Lower lobe of right lung (tissue), 2 donors: ENCODE results near the gene IFIT3. TPM values are rescaled to one million over a fixed set of nuclear protein-coding genes. Genes with fewer than 3 reads are reported as not detected.
"Not testable (repeated sequence)": the region's sequence is repeated elsewhere in the genome, so short reads cannot be mapped to it uniquely, and the experiment has no call there.

Source experiments
- ATAC-seq, 2 donors: fragments of 200-7000 bp; cut with Tn5 transposase; one replicate each; pipeline ENCODE4 v1.9.1; 2020 to 2022; ENCODE audit warnings: mild to moderate bottlenecking in 2 of 2, moderate library complexity in 2 of 2
- DNase-seq: peaks from one replicate; pipeline ENCODE4 v3.0.0-alpha.2; 2020
- H3K27ac ChIP-seq: fragments of 200-600 bp; one replicate; pipeline ENCODE4 v1.8.0; 2022
- H3K27me3 ChIP-seq: fragments of 200-600 bp; one replicate; pipeline ENCODE4 v1.8.0; 2022; ENCODE audit warnings: low read depth
- H3K36me3 ChIP-seq: fragments of 200-600 bp; one replicate; pipeline ENCODE4 v1.8.0; 2022; ENCODE audit warnings: mild to moderate bottlenecking
- H3K4me1 ChIP-seq: fragments of 200-600 bp; one replicate; pipeline ENCODE4 v1.8.0; 2022
- H3K4me3 ChIP-seq: fragments of 200-600 bp; one replicate; pipeline ENCODE4 v1.8.0; 2022; ENCODE audit warnings: mild to moderate bottlenecking
- H3K9me3 ChIP-seq: fragments of 200-600 bp; one replicate; pipeline ENCODE4 v1.8.0; 2022
- intact Hi-C: fragments of 100-400 bp; cut with DNase I; formaldehyde crosslinking; loops from one replicate; pipeline ENCODE4 v1.11.0; 2022
- total RNA-seq: library from RNA; stranded (reverse); fragmentation: NEBNext Ultra II Directional; extraction: Animal tissue kit (Norgen Biotek cat#: 25700); gene quantifications from one replicate; pipeline ENCODE4 v1.2.1, GENCODE V29; 2021
- TF ChIP-seq, protein P1 (sequence below): fragments of 200-600 bp; IDR thresholded peaks from one replicate; pipeline ENCODE4 v1.8.0; 2022; ENCODE audit warnings: antibody characterized with exemption, mild to moderate bottlenecking
- donor health status: DM: no; HTN: yes; CAD: no; lungs with severe emphysema.

Gene IFIT3
- total RNA-seq, 1 donor from 2014 or later, result 117 TPM

DNA sequence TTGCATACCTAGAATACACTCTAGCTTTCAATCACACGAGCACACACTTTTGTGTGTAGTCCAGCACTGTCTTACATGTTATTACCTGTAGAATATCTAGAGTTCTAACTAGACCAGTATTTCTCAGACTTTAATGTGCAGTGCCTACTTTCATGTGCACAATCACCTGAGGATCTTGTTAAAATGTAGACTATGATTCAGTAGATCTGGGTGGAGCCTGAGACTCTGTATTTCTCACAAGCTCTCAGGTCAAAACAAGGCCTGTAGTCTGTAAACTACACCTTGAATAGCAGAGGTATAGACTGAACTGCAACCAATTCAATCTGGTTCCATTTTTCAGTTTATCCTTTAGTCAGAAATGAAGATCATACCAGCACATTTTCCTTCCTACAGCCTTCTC is 14.8 kb upstream of the IFIT3 start:
- Histone ChIP-seq H3K9me3 (no peaks in the 10 kb centered on the region), H3K27me3 (no peaks in the 10 kb centered on the region), H3K36me3 (peaks cover 13% of the 10 kb centered on the region), H3K27ac (no peak overlapping the region), H3K4me3 (no peak overlapping the region), H3K4me1 (no peaks in the 10 kb centered on the region)
- DNase-seq, result no peak
- ATAC-seq, result no peak
- TF ChIP-seq, protein P1, sequence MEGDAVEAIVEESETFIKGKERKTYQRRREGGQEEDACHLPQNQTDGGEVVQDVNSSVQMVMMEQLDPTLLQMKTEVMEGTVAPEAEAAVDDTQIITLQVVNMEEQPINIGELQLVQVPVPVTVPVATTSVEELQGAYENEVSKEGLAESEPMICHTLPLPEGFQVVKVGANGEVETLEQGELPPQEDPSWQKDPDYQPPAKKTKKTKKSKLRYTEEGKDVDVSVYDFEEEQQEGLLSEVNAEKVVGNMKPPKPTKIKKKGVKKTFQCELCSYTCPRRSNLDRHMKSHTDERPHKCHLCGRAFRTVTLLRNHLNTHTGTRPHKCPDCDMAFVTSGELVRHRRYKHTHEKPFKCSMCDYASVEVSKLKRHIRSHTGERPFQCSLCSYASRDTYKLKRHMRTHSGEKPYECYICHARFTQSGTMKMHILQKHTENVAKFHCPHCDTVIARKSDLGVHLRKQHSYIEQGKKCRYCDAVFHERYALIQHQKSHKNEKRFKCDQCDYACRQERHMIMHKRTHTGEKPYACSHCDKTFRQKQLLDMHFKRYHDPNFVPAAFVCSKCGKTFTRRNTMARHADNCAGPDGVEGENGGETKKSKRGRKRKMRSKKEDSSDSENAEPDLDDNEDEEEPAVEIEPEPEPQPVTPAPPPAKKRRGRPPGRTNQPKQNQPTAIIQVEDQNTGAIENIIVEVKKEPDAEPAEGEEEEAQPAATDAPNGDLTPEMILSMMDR, result no peak
- intact Hi-C loops, result no loop called here

DNA sequence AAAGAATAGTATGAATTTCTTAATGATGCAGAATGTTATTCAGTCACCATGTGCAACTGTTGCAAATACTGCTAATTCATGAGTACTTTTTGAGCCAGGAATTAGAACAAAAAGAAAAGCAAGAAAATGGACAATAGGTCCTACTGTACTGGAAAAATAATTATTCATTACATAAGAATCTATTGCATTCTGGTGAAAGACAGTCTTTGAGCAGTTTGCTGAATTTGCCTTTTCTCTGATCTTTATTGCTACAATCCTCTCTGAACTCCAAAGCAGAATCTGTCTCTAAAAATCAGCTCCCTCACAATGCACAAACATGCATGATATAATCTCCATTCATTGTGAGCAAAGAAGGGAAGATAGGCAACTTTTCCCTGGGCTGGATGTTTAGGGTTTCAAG is 13.1 kb upstream of the IFIT3 start:
- Histone ChIP-seq H3K36me3 (no peaks in the 10 kb centered on the region), H3K4me1 (no peaks in the 10 kb centered on the region), H3K4me3 (no peak overlapping the region), H3K27me3 (no peaks in the 10 kb centered on the region), H3K27ac (no peak overlapping the region), H3K9me3 (no peaks in the 10 kb centered on the region)
- TF ChIP-seq, protein P1, result no peak
- intact Hi-C loops, result no loop called here
- DNase-seq (no peak), ATAC-seq (no peak)

DNA sequence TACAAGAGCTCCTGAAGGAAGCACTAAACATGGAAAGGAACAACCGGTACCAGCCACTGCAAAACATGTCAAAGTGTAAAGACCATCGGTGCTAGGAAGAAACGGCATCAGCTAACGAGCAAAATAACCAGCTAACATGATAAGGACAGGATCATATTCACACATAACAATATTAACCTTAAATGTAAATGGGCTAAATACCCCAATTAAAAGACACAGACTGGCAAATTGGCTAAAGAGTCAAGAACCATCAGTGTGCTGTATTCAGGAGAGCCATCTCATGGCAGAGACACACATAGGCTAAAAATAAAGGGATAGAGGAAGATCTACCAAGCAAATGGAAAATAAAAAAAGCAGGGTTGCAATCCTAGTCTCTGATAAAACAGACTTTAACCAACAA is 9.8 kb upstream of the IFIT3 start:
- H3K36me3 ChIP-seq, H3K27ac ChIP-seq, H3K4me3 ChIP-seq, H3K27me3 ChIP-seq, DNase-seq, intact Hi-C loops, ATAC-seq, H3K4me1 ChIP-seq, H3K9me3 ChIP-seq: not testable (repeated sequence)

DNA sequence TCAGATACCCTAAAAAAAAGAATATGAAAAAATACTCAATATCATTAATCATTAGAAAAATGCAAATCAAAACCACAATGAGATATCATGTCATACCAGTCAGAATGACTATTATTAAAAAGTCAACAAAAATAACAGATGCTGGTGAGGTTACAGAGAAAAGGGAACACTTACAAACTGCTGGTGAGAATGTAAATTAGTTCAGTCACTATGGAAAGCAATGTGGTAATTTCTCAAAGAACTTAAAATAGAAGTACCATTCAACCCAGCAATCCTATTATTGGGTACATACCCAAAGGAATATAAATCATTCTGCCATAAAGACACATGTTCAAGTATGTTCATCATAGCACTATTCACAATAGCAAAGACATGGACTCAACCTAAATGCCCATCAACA is 2.7 kb upstream of the IFIT3 start:
- ATAC-seq, H3K36me3 ChIP-seq, intact Hi-C loops, DNase-seq, H3K4me3 ChIP-seq, H3K27ac ChIP-seq, H3K9me3 ChIP-seq, H3K27me3 ChIP-seq: not testable (repeated sequence)
- H3K4me1 ChIP-seq, result peaks cover 31% of the 10 kb centered on the region

DNA sequence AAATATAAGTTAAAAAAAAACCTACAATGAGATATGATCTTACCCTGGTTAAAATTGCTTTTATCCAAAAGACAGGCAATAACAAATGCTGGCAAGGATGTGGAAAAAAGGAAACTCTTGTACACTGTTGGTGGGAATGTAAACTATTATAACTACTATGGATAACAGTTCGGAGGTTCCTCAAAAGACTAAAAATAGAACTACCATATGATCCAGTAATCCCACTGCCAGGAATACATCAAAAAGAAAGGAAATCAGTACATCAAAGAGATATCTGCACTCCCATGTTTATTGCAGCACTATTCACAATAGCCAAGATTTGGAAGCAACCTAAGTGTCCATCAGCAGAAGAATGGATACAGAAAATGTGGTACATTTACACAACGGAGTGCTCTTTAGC is 1.9 kb upstream of the IFIT3 start:
- H3K27ac ChIP-seq, H3K9me3 ChIP-seq, ATAC-seq, H3K36me3 ChIP-seq, H3K27me3 ChIP-seq, intact Hi-C loops, DNase-seq, H3K4me3 ChIP-seq: not testable (repeated sequence)
- peaks cover 39% of the 10 kb centered on the region for H3K4me1 ChIP-seq

DNA sequence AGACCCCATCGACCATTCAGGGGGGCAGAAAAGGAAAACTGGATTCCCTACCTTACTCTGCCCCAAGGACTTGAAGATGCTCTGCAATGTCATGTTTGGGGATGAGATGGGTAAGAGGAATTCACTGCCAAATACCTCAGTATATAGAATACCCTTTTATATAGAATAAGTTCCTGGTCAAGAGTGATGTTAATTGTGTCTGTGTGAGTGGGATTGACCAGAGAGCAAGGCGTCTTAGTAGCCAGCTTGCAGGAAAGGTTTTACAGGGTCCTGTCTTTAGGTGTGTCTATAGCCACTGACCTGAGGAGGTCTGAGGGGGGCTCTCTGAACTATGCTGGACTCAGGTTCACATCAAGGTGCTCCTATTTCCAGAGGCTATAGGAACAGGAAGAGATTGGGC is 1.4 kb downstream of the IFIT3 start:
- no peaks in the 10 kb centered on the region for H3K27me3 ChIP-seq
- intact Hi-C loops, result no loop called here
- DNase-seq (no peak), ATAC-seq (no peak)
- peaks cover 66% of the 10 kb centered on the region for H3K4me1 ChIP-seq
- peak overlapping the region; percentile 55 for H3K4me3 ChIP-seq
- peak overlapping the region; percentile 88 for H3K27ac ChIP-seq
- TF ChIP-seq, protein P1, result no peak
- no peaks in the 10 kb centered on the region for H3K36me3 ChIP-seq
- H3K9me3 ChIP-seq, result no peaks in the 10 kb centered on the region

DNA sequence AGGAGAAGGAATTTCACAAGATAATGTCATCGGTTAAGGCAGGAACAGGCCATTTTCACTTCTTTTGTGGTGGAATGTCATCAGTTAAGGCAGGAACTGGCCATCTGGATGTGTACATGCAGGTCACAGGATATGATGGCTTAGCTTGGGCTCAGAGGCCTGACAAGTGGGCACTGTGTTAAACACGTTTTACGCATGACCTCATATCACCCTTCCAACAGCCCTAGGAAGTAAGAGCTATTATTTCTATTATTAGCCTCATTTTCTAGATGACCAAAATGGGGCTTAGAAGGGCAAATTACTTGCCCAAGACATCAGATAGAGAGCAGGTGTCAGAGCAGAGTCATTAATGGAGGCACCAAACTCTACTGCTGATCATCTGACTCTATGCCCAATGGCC is 2.2 kb downstream of the IFIT3 start:
- H3K9me3 ChIP-seq, ATAC-seq, DNase-seq, intact Hi-C loops, H3K36me3 ChIP-seq, H3K27me3 ChIP-seq: not testable (repeated sequence)
- peak overlapping the region; percentile 25 for H3K27ac ChIP-seq
- H3K4me3 ChIP-seq, result peak overlapping the region; percentile 55
- H3K4me1 ChIP-seq, result peaks cover 75% of the 10 kb centered on the region

DNA sequence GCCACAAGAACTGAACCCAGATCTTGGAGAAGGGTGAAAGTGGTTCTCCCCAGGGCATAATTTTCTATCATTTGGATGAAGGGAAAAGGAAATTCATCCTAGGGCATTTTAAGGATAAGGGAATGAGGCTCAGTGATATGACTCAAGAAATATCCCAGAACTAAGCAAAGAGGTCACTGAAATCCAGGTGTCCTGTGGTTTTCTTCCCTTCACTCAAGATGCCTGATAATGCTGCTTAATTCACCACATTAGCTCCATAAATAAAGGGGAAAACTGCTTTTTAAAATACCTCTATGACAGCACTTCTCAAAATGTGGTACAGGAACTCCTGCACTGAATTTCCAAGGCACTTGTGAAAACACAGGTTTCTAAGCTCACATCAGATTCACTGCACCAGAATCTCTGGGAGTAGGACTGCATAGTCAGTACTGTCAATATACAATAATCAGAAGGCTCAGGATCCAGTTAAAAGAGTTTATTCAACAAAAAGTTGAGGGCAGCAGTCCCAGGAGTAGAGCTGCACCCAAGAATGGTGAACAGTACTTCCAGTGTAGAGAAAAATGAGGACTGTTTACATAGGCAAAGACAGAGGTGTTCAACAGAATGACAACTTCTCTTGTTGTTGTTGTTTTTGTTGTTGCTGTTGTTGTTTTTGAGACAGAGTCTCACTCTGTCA is 2.9 kb downstream of the IFIT3 start:
- peak overlapping the region; percentile 55 for H3K4me3 ChIP-seq
- no peak for ATAC-seq
- no peaks in the 10 kb centered on the region for H3K27me3 ChIP-seq
- no peaks in the 10 kb centered on the region for H3K9me3 ChIP-seq
- no peak for DNase-seq
- H3K36me3 ChIP-seq, result no peaks in the 10 kb centered on the region
- TF ChIP-seq, protein P1, result no peak
- intact Hi-C loops, result no loop called here
- H3K4me1 ChIP-seq, result peaks cover 82% of the 10 kb centered on the region
- peak overlapping the region; percentile 2 for H3K27ac ChIP-seq

DNA sequence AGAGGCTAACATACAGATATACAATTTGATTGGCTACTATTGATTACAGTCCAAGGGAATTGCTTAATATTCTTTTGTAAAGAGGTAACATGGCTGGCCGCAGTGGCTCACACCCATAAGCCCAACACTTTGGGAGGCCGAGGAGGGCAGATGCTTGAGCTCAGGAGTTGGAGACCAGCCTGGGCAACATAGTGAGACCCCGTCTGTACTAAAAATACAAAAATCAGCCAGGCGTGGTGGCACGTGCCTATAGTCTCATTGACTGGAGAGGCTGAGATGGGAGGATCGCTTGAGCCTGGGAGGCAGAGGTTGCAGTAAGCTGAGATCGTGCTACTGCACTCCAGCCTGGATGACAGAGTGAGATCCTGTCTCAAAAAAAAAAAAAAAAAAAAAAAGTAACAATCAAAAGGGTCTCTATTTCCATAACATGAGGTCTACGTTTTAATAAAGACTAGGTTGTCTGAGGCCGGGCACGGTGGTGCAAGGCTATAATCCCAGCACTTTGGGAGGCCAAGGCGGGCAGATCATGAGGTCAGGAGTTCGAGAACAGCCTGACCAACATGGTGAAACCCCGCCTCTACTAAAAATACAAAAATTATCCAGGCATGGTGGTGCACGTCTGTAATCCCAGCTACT is 3.8 kb downstream of the IFIT3 start:
- H3K27me3 ChIP-seq, ATAC-seq, DNase-seq, H3K9me3 ChIP-seq, H3K36me3 ChIP-seq, intact Hi-C loops: not testable (repeated sequence)
- peaks cover 85% of the 10 kb centered on the region for H3K4me1 ChIP-seq
- H3K27ac ChIP-seq, result peak overlapping the region; percentile 85
- peak overlapping the region; percentile 55 for H3K4me3 ChIP-seq
